H9 (cell line): Measurements from ENCODE around the gene IL12RB1. TPM values are rescaled to one million over a fixed set of nuclear protein-coding genes. Genes with fewer than 3 reads are reported as not detected.

Source experiments
- DNase-seq: peaks from one replicate; pipeline ENCODE4 v3.0.0-alpha.2; 2017
- H2AFZ ChIP-seq: one replicate; pipeline ENCODE4 v1.6.1; 2013; ENCODE audit warnings: mild to moderate bottlenecking, low read length, control low read depth, moderate library complexity
- H2AK5ac ChIP-seq: 2 replicates; pipeline ENCODE4 v1.6.1; 2013; ENCODE audit warnings: low read length, control low read depth, mixed read lengths; ENCODE audit not compliant: insufficient read length
- H2BK120ac ChIP-seq: one replicate; pipeline ENCODE4 v1.6.1; 2013; ENCODE audit warnings: low read depth, mild to moderate bottlenecking, low read length, control low read depth, inconsistent platforms; ENCODE audit not compliant: poor library complexity, severe bottlenecking
- H2BK12ac ChIP-seq: 2 replicates; pipeline ENCODE4 v1.6.1; 2013; ENCODE audit warnings: low read length, control low read depth, mixed read lengths, low read depth; ENCODE audit not compliant: insufficient read length
- H2BK15ac ChIP-seq: 2 replicates; pipeline ENCODE4 v1.6.1; 2013; ENCODE audit warnings: low read depth, low read length, control low read depth
- H2BK20ac ChIP-seq: one replicate; pipeline ENCODE4 v1.6.1; 2013; ENCODE audit warnings: low read depth, mild to moderate bottlenecking, low read length, control low read depth, inconsistent platforms; ENCODE audit not compliant: poor library complexity, severe bottlenecking
- H2BK5ac ChIP-seq: 2 replicates; pipeline ENCODE4 v1.6.1; 2013; ENCODE audit warnings: low read length, control low read depth, mixed read lengths; ENCODE audit not compliant: insufficient read length
- H3K14ac ChIP-seq: 2 replicates; pipeline ENCODE4 v1.6.1; 2013; ENCODE audit warnings: low read length, control low read depth; ENCODE audit not compliant: insufficient read depth
- H3K18ac ChIP-seq: 2 replicates; pipeline ENCODE4 v1.6.1; 2013; ENCODE audit warnings: low read depth, mild to moderate bottlenecking, mixed read lengths, low read length, control low read depth; ENCODE audit not compliant: insufficient read length
- H3K23ac ChIP-seq: 2 replicates; pipeline ENCODE4 v1.6.1; 2013; ENCODE audit warnings: low read length, control low read depth, mixed read lengths, low read depth; ENCODE audit not compliant: insufficient read length
- H3K23me2 ChIP-seq: 2 replicates; pipeline ENCODE4 v1.6.1; 2013; ENCODE audit warnings: low read depth, mild to moderate bottlenecking, mixed read lengths, low read length, control low read depth; ENCODE audit not compliant: insufficient read length, poor library complexity, severe bottlenecking
- H3K27ac ChIP-seq: 2 replicates; pipeline ENCODE4 v1.5.1; 2013; ENCODE audit warnings: low read length, control low read depth, mixed read lengths, low read depth; ENCODE audit not compliant: insufficient read length
- H3K27me3 ChIP-seq: 2 replicates; pipeline ENCODE4 v1.6.1; 2013; ENCODE audit warnings: low read length, control low read depth, inconsistent platforms; ENCODE audit not compliant: insufficient read depth
- H3K4ac ChIP-seq: 2 replicates; pipeline ENCODE4 v1.6.1; 2013; ENCODE audit warnings: low read depth, mild to moderate bottlenecking, control low read depth, inconsistent platforms, low read length, moderate library complexity
- H3K4me1 ChIP-seq: 2 replicates; pipeline ENCODE4 v1.6.1; 2013; ENCODE audit warnings: low read length, control low read depth, inconsistent platforms; ENCODE audit not compliant: insufficient read depth
- H3K4me2 ChIP-seq: 2 replicates; pipeline ENCODE4 v1.6.1; 2013; ENCODE audit warnings: low read length, control low read depth, mixed read lengths; ENCODE audit not compliant: insufficient read length, insufficient read depth
- H3K56ac ChIP-seq: 2 replicates; pipeline ENCODE4 v1.6.1; 2013; ENCODE audit warnings: low read depth, mild to moderate bottlenecking, mixed read lengths, low read length, control low read depth; ENCODE audit not compliant: insufficient read length
- H3K79me1 ChIP-seq: 2 replicates; pipeline ENCODE4 v1.6.1; 2013; ENCODE audit warnings: low read depth, mild to moderate bottlenecking, moderate library complexity, low read length, control low read depth, inconsistent platforms; ENCODE audit not compliant: insufficient read depth, poor library complexity, severe bottlenecking
- H3K79me2 ChIP-seq: 2 replicates; pipeline ENCODE4 v1.6.1; 2013; ENCODE audit warnings: low read length, control low read depth, inconsistent platforms; ENCODE audit not compliant: insufficient read depth
- H3K9ac ChIP-seq: 2 replicates; pipeline ENCODE4 v1.6.1; 2013; ENCODE audit warnings: low read length, control low read depth, mixed read lengths; ENCODE audit not compliant: insufficient read length; ENCODE audit errors: extremely low read depth
- H3K9me3 ChIP-seq: one replicate; pipeline ENCODE4 v1.6.1; 2013; ENCODE audit warnings: low read depth, low read length, inconsistent platforms; ENCODE audit not compliant: control insufficient read depth
- H3T11ph ChIP-seq: one replicate; pipeline ENCODE4 v1.6.1; 2013; ENCODE audit warnings: mild to moderate bottlenecking, low read length, control low read depth, inconsistent platforms
- H4K20me1 ChIP-seq: one replicate; pipeline ENCODE4 v1.6.1; 2013; ENCODE audit not compliant: control insufficient read depth, insufficient read length, insufficient read depth
- H4K5ac ChIP-seq: 2 replicates; pipeline ENCODE4 v1.6.1; 2013; ENCODE audit warnings: low read depth, mild to moderate bottlenecking, mixed read lengths, low read length, control low read depth; ENCODE audit not compliant: insufficient read length
- H4K8ac ChIP-seq: replicated peaks from 2 replicates; pipeline ENCODE4 v1.6.1; 2013; ENCODE audit warnings: low read length, control low read depth, mixed read lengths, low read depth; ENCODE audit not compliant: insufficient read length
- H4K91ac ChIP-seq: 2 replicates; pipeline ENCODE4 v1.6.1; 2013; ENCODE audit warnings: low read depth, mild to moderate bottlenecking, moderate library complexity, mixed read lengths, low read length, control low read depth; ENCODE audit not compliant: insufficient read length
- H3K27ac Mint-ChIP-seq, 3 experiments: 2 replicates in 2 of 3; 3 replicates in 1 of 3; pipeline ENCODE4 v1.8.0; 2020 to 2021; ENCODE audit warnings: mixed read lengths in 3 of 3, mild to moderate bottlenecking in 1 of 3, moderate library complexity in 1 of 3
- H3K27me3 Mint-ChIP-seq: 2 replicates; pipeline ENCODE4 v1.8.0; 2021; ENCODE audit warnings: low read depth, mild to moderate bottlenecking, moderate library complexity, mixed read lengths
- H3K36me3 Mint-ChIP-seq, 3 experiments: 2 replicates in 2 of 3; 3 replicates in 1 of 3; pipeline ENCODE4 v1.8.0; 2020 to 2021; ENCODE audit warnings: low read depth in 3 of 3, mixed read lengths in 3 of 3; ENCODE audit not compliant: insufficient read depth in 1 of 3
- H3K4me1 Mint-ChIP-seq, 2 experiments: 2 replicates each; pipeline ENCODE4 v1.8.0; 2020; ENCODE audit warnings: mixed read lengths in 2 of 2
- H3K4me3 Mint-ChIP-seq, 2 experiments: 2 replicates in 1 of 2; 3 replicates in 1 of 2; pipeline ENCODE4 v1.8.0; 2020 to 2021; ENCODE audit warnings: mild to moderate bottlenecking in 2 of 2, mixed read lengths in 2 of 2, moderate library complexity in 1 of 2
- H3K9me3 Mint-ChIP-seq, 2 experiments: 2 replicates in 1 of 2; 3 replicates in 1 of 2; pipeline ENCODE4 v1.8.0; 2020; ENCODE audit warnings: mild to moderate bottlenecking in 2 of 2, mixed read lengths in 2 of 2, moderate library complexity in 1 of 2
- WGBS: extraction: QIAGEN DNeasy Blood & Tissue Kit; methylation state at CpG from one replicate; pipeline ENCODE4 v1.1.7; 2013; ENCODE audit warnings: missing lambda C conversion rate, low lambda C conversion rate, mixed read lengths; ENCODE audit not compliant: insufficient read length; ENCODE audit errors: extremely low coverage; 5-methylcytosine and 5-hydroxymethylcytosine counted together
- total RNA-seq: library from RNA; stranded (reverse); gene quantifications from 2 replicates; pipeline ENCODE4 v1.2.1, GENCODE V29; 2021
- TF ChIP-seq, protein P1 (sequence below): fragments of 200-600 bp; sonication (generic); conservative IDR thresholded peaks from 3 replicates; pipeline ENCODE4 v1.8.0; 2021; ENCODE audit warnings: antibody characterized with exemption, mild to moderate bottlenecking

IL12RB1 gene
- total RNA-seq, 1 experiment from 2014 or later, result not detected

DNA sequence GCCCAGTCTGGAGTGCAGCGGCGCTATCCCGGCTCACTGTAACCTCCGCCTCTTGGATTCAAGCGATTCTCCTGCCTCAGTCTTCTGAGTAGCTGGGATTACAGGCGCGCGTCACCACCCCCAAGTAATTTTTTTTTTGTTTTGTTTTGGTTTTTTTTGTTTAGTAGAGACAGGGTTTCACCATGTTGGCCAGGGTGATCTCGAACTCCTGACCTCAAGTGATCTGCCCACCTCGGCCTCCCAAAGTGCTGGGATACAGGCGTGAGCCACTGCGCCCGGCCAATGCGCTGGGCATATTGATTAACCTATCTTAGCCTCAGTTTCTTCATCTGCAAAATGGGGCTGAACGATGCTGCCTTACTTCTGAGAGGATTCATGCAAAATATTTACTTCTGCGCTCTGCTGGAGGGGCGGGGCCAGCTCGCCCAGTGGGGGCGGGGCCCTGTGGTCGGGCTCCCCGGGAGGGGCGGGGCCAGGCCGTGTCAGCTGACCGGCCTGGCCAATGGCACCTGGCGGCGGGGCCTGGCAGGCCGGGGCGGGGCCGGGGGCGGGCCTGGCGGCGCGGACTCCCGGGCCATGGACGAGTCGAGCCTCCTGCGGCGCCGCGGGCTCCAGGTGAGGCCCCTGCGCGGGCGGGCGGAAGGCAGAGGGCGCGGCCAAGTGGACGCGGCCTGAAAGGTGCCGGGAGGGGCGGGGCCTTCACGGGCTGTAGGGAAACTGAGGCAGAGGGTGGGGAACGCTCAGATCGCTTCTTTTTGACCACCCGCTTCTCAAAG lies 10.7 kb upstream of the IL12RB1 start, which contains the start of gene MAST3:
Gene MAST3, plus strand, starts transcription at position 562 of the 776 bp plus-strand sequence. Its CDS starts 15 bp downstream, at position 577.
- Histone ChIP-seq H4K91ac (no peak within 1 kb of the TSS), H2BK5ac (no peak within 1 kb of the TSS), H2BK15ac (no peak within 1 kb of the TSS), H3K4ac (no peak within 1 kb of the TSS), H3K27me3 (no peaks in the 10 kb centered on the region), H3K9me3 (no peaks in the 10 kb centered on the region), H3K4me1 (no peaks in the 10 kb centered on the region), H3K4me2 (peak within 1 kb of the TSS; percentile 54), H3K23me2 (no peaks in the 10 kb centered on the region), H3K23ac (no peak within 1 kb of the TSS), H3K79me2 (no peaks in the 10 kb centered on the region), H3K27ac (no peak within 1 kb of the TSS), H3K56ac (no peak within 1 kb of the TSS), H2BK120ac (no peak within 1 kb of the TSS), H2BK12ac (no peak within 1 kb of the TSS), H3K18ac (no peak within 1 kb of the TSS), H4K5ac (no peak within 1 kb of the TSS), H2BK20ac (no peak within 1 kb of the TSS), H3K79me1 (no peaks in the 10 kb centered on the region), H3K9ac (no peak within 1 kb of the TSS), H4K20me1 (no peaks in the 10 kb centered on the region), H2AK5ac (no peak within 1 kb of the TSS), H3T11ph (no peak within 1 kb of the TSS), H3K14ac (no peak within 1 kb of the TSS), H4K8ac (no peak within 1 kb of the TSS), H2AFZ (no peak within 1 kb of the TSS)
- peak within 1 kb of the TSS in 1 of 3 experiments; percentile 62; a peak in 1 of 7 replicates for H3K27ac Mint-ChIP-seq
- no peaks in the 10 kb centered on the region for H3K9me3 Mint-ChIP-seq
- H3K4me1 Mint-ChIP-seq, result peaks cover 17 to 36% of the 10 kb centered on the region in 2 experiments
- DNase-seq, result peak; percentile 92
- TF ChIP-seq, protein P1, sequence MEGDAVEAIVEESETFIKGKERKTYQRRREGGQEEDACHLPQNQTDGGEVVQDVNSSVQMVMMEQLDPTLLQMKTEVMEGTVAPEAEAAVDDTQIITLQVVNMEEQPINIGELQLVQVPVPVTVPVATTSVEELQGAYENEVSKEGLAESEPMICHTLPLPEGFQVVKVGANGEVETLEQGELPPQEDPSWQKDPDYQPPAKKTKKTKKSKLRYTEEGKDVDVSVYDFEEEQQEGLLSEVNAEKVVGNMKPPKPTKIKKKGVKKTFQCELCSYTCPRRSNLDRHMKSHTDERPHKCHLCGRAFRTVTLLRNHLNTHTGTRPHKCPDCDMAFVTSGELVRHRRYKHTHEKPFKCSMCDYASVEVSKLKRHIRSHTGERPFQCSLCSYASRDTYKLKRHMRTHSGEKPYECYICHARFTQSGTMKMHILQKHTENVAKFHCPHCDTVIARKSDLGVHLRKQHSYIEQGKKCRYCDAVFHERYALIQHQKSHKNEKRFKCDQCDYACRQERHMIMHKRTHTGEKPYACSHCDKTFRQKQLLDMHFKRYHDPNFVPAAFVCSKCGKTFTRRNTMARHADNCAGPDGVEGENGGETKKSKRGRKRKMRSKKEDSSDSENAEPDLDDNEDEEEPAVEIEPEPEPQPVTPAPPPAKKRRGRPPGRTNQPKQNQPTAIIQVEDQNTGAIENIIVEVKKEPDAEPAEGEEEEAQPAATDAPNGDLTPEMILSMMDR, result no peak
- peak within 1 kb of the TSS; percentile 45 to 81 for H3K4me3 Mint-ChIP-seq
- no peaks in the 10 kb centered on the region for H3K36me3 Mint-ChIP-seq
- H3K27me3 Mint-ChIP-seq, result peaks cover 13% of the 10 kb centered on the region
- WGBS, result no CpG with 5 or more reads among the region's 54 CpGs
